ENCODE results near the gene OR2M5.

Gene OR2M5, protein sequence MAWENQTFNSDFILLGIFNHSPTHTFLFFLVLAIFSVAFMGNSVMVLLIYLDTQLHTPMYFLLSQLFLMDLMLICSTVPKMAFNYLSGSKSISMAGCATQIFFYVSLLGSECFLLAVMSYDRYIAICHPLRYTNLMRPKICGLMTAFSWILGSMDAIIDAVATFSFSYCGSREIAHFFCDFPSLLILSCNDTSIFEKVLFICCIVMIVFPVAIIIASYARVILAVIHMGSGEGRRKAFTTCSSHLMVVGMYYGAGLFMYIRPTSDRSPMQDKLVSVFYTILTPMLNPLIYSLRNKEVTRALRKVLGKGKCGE

DNA sequence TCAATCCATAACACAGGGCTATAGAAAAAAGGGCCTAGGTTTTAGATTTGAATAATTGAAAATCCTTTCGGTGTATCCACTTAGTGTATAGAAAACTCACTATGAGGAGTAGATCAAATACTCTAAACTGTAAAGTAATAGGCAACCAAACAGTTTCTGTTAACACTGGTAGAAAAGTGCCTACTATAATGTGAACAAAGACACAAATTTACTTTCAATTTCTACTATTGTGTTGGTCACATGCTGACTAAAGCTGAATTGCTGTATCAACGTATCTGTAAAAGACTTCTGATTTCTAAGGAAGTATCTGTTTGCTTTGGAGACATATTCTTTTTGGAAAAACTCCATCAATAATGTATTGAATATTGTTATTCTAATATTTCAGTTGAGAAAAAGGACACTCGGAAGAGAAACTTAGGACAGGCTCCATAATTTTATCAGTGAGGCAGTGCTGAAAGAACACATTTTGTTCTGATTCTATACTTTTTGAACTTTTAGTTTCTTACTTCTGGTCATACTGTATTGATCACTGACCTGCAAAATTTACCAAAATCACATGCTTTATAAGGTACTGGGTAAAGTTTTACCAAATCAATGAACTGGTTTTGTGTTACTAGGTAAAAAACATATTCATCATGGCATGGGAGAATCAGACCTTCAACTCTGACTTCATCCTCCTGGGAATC, at the start of gene OR2M5:
Gene OR2M5, plus strand, starts transcription at position 636 of the 686 bp plus-strand sequence. Its CDS starts 0 bp downstream, at position 636.
- DNase-seq = no peak

DNA sequence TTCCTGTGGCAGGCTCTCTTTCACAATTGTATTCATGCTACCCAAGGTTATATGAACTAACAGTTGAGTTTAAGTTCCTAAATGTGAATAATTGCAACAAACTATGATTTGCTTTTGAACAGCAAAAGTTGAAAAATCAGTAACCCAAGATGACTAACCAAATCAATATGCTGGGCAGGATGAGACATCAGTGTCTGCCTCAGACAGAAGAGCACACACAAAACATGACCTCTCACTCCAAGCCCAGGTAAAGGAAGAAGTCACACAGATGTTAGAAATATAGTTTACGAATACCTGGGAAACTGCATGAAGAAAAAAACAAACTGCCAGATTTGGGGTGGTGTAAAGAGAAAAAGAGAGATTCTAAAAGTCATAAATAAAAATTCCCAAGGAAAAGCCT, 46.4 kb upstream of the OR2M5 start:
- DNase-seq = no peak

DNA sequence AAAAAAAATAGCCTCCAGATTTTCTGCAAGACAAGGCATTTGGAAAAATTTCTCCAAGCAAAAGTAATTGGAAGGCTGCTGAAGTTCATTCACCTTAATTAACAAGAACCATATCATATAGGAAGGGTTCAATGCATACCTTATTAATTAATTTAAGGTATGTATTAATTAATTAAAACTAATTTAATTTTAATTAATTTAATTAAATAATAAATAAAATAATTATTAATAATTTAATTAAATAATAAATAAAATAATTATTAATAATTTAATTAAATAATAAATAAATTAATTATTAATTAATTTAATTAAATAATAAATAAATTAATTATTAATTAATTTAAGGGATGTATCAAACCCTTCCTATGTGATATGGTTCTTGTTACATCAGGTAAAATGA, 42.1 kb upstream of the OR2M5 start:
- DNase-seq = no peak

DNA sequence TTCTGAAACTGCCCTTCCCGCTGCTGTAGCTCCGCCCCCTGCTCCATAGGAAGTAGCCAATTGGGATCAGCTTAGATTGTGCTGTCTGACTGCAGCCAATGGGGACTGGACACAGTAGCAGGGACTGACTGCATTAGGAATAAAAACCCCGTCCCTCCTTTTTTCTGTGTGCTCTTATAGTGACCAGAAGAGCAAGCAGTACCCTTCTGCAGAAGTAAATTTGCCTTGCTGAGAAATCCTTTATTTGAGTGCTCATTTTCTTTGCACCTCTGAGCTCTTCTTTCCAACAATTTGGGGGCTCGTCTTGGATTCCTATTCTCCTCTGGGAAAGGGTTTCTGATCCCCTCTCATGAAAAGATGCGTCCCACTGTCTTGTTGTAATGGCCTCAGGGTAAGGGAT, 33.8 kb upstream of the OR2M5 start:
- no peak for DNase-seq

DNA sequence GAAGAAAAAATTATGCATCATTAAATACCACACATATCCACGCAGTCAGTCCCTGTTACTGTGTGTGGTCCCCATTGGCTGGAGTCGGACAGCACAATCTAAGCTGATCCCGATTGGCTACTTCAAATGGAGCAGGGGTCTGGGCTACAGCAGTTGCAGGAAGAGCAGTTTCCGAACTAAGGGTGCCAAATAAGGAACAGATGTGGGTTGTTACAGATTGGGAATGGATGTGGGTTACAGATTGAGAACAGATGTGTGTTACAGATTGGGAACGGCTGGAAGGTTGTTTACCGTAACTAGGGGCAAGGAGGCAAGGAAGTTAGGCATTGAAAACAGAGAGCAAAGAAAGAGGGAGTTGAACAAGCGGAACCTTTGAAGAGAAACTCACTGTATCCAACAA, 30.1 kb upstream of the OR2M5 start:
- no peak for DNase-seq

DNA sequence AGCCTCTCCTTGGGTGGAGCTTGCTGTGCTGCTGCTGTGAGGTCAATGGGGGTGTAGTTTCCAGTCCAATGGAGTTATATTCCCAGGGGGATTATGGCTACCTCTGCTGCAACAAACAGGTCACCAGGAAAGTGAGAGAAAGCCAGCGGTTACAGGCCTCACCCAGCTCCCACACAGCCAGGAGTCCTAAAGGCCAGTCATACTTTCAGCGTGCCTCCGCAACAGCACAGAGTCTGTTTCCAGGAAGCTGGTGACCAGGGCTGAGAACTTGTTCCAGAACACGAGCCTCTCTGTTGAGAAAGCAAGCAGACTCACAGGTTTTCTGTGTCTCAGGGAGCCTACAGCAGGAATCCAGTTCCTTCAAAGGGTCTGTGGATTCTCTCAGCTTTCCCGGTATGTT, 17.3 kb upstream of the OR2M5 start:
- DNase-seq = no peak

DNA sequence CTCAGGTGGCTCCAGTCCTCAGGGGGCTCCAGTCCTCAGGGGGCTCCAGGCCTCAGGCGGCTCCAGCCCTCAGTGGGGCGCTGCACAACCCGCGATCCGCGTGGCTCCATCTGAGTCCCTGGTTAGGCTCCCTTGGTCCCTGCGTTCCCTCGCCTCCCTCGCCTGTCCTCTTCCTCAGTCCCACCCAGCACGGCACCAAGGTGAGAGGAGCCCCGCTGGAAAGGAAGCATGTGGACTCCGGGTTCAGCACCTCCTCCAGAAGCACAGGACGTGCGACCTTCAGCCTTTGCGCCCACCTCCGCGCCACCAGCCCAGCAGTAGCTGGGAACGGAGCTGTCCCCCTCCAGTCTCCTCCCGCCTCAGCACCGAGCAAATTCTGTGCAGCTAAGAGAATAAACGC, 8.1 kb upstream of the OR2M5 start:
- DNase-seq = no peak

DNA sequence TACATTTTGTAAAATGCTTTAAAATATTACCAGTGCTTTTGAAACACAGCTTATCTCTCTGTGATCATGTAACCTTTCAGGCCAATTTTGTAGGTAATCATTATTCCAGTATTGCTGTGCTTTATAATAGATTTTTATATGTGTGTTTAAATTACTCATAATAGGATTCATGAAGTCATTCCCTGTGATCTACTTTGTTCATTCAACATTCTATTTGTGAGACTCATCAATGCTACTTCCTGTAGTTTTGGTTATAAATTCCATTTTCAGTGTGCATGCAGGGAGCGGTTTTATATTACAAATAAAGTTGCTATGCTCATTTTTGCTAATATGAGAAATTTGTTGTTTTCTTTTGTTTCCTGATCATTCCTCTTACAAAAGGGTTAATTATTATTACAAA, 4.1 kb upstream of the OR2M5 start:
- no peak for DNase-seq

DNA sequence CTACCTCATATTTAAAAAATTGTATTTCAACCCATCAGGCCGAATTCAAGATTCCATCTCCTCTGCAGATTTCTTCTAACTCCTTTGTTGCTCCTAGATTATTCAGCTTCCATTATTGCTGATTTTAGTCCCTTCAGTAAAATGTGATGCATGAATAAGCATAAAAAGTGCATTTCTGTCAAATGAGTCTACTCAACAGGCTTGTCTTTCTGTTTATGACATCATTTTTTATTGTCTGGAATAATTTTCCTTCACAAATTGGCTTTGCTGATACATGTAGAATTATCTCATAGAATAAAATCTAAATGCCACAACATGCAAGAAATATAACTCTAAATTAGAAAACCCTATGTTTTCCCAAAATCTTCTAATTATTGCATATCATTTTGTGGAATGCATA, 1.6 kb upstream of the OR2M5 start:
- no peak for DNase-seq

DNA sequence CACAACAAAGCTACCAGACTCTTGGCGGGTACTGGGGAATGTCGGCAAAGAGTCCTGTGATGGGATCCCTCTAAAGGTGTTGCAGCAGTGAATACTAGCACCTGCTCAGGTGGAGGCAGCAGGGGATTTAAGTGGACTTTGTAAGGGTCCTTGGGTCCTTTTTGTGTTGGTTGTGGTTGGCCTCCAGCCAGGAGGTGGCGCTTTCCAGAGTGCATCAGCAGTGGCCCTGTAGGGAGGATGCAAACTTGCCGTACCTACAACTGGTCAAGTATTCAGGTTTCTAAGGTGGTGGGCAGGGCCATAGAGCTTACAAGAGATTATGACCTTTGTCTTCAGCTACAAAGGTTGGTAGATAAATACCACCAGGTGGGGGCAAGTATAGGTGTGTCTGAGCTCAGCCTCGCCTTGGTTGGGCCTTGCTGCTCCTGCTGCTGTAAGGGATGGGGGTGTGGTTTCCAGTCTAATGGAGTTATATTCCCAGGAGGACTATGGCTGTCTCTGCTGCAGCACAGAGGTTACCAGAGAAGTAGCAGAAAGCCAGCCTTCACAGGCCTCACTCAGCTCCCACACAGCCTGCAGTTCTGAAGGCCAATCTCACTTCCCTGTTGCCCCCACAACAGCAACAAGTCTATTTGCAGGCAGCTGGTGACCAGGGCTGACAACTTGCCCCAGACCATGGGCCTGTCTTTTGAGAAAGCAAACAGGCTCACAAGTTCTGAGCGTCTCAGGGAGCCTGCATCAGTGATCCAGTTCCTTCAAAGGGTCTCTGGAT, 7.3 kb downstream of the OR2M5 start:
- no peak for DNase-seq

DNA sequence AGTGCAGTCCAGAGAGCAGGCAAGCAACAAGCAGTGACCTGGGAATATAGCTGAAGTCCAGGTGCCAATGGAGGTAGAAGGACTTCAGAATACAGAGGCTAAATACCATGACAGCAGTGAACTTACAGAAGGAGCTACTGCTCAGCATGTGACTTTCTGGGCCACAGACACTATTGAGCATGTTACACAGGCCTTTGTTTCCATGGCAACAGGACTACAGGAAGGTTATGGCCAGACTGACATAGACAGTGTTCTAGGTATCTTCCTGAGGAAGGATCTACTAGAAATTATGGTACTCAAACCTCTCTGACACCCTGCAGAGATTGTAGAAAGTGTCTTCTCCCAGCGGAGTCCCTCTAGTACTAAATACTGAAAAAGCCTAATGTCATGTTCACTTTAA, 11.0 kb downstream of the OR2M5 start:
- DNase-seq = no peak

DNA sequence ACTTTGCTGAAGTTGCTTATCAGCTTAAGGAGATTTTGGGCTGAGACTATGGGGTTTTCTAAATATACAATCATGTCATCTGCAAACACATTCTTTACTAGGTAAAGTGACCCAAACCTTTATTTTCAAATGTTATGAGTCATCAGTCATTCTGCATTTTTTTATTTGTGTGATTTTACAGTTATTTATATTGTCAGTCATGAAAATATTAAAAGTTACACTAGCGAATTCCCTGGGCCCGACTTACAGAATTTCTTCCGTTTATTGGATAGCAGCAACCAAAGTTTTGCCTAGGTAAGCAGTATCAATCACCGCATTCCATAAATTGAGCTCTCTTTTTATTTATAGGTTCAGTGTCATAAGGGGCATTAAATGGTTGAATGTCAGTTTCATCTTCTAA, 13.8 kb downstream of the OR2M5 start:
- no peak for DNase-seq

DNA sequence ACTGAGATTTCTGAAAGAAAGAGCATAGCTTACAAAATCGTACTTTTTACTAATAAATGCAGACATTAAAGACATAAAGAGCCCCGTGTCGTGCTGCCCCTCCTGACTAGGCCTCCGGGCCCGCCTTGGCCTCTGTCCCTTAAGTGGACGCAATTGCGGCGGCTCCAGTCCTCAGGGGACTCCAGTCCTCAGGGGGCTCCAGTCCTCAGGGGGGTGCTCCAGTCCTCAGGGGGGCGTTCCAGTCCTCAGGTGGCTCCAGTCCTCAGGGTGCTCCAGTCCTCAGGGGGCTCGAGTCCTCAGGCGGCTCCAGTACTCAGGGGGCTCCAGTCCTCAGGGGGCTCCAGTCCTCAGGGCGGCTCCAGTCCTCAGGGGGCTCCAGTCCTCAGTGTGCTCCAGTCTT, 19.1 kb downstream of the OR2M5 start:
- DNase-seq = no peak

DNA sequence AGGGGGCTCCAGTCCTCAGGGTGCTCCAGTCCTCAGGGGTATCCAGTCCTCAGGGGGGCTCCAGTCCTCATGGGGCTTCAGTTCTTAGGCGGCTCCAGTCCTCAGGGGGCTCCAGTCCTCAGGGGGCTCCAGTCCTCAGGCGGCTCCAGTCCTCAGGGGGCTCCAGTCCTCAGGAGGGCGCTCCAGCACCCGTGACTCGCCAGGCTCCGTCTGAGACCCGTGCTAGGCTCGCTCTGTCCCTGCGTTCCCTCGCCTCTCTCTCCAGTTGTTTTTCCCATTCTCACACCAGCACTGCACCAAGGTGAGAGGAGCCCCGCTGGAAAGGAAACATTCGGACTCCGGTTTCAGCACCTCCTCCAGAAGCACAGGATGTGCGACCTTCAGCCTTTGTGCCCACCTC, 20.2 kb downstream of the OR2M5 start:
- DNase-seq = no peak

DNA sequence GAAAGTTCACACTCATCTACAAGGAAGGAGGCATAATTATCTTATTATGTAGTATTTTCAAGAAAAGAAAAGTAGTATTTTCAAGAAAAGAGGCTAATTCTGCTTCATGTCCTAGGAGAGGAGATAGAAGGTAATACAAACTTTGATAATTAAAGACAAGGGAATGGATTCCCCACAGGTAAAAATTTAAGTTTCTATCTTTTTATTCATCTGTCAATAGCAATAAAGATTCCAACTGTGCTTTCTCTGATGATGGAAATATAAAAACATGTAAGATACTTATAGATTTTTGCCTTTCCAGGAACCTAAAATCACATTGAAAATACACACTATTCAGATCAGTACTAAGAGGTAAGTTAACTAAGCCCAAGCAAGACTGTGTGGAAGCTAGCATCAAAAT, 29.6 kb downstream of the OR2M5 start, which contains the start of gene OR2M2:
Gene OR2M2, plus strand, starts transcription at position 301 of the 400 bp plus-strand sequence. CDS start 5,165 bp downstream, outside the sequence.
- DNase-seq = no peak

DNA sequence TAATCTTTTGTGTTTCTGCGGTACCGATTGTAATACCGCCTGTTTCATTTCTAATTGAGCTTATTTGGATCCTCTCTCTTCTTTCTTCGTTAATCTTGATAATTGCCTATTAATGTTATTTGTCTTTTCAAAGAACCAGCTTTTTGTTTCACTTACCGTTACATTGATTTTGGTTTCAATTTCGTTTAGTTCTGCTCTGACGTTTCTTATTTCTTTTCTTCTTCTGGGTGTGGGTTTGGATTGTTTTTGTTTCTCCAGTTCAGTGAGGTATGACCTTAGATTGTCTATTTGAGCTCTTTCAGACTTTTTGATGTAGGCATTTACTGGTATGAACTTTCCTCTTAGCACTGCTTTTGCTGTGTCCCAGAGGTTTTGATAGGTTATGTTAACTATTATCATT, 39.0 kb downstream of the OR2M5 start:
- DNase-seq = no peak

DNA sequence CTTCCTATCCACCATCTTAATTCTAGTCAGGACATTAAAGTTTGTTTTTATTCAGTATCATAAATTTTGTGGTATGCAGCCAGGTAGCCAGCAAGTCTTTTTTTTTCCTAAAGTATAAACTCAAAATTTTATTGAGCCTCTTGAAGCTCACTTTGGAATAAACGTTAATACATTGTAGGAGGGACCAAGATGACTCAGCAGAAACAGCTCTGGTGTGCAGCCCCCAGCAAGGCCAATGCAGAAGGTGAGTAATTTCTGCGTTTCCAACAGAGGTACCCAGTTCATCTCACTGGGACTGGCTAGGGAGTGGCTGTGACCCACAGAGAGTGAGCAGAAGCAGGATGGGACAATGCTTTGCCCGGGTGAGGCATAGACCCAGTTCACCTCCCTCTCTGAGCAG, 42.4 kb downstream of the OR2M5 start:
- no peak for DNase-seq

DNA sequence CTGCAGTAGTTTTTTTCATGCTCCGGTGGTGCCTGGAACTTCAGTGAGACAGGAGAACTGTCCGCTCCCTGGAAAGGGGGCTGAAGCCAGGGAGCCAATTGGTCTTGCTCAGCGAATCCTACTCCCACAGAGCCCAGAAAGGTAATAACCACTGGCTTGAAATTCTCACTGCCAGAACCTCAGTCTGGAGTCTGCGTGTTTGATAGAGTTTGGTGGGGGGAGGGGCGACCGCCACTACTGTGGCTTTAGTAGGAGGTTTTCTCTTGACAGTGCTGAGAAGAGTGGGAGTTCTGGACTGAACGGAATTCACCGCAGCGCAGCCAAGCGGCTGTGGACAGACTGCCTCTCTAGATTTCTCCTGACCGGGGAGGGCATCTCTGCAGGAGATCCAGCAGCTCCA, 44.1 kb downstream of the OR2M5 start:
- no peak for DNase-seq

DNA sequence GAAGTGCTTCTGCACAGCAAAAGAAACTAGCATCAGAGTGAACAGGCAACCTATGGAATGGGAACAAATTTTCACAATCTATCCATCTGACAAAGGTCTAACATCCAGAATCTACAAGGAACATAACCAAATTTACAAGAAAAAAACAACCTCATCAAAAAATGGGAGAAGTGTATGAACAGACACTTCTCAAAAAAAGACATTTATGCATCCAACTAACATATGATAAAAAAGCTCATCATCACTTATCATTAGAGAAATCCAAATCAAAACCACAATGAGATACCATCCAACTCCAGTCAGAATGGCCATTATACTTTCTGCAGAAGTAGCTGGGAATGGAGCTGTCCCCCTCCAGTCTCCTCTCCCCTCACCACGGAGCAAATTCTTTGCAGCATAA, 49.2 kb downstream of the OR2M5 start:
- no peak for DNase-seq

Data from inflammatory macrophage treated with lipopolysaccharide for 1 hour (primary cell).